Left lung (tissue), 10 donors: ENCODE measurements around the gene TRIM17. TPM values are rescaled to one million over a fixed set of nuclear protein-coding genes. Genes with fewer than 3 reads are reported as not detected.

Experiments
- ATAC-seq: fragments of 200-7000 bp; cut with Tn5 transposase; one replicate; pipeline ENCODE4 v1.9.1; 2020; ENCODE audit warnings: moderate library complexity
- DNase-seq, 4 donors: peaks; one replicate each; pipeline ENCODE4 v3.0.0-alpha.2; 2013 to 2020
- H3K27ac ChIP-seq, 2 donors: fragments of 200-600 bp; sonication (generic) in 1 of 2; one replicate each; pipeline versions ENCODE4 v1.5.0 to v1.8.0; 2020 to 2021
- H3K27me3 ChIP-seq, 2 donors: fragments of 200-600 bp; sonication (generic) in 1 of 2; one replicate each; pipeline versions ENCODE4 v1.5.0 to v1.8.0; 2020 to 2021
- H3K36me3 ChIP-seq, 2 donors: fragments of 200-600 bp; sonication (generic) in 1 of 2; one replicate each; pipeline versions ENCODE4 v1.5.0 to v1.8.0; 2020 to 2021
- H3K4me1 ChIP-seq, 2 donors: fragments of 200-600 bp; one replicate each; pipeline ENCODE4 v1.8.0; 2021
- H3K4me3 ChIP-seq, 2 donors: fragments of 200-600 bp; sonication (generic) in 1 of 2; one replicate each; pipeline versions ENCODE4 v1.5.0 to v1.8.0; 2020 to 2021; ENCODE audit warnings: mild to moderate bottlenecking in 1 of 2
- H3K9me3 ChIP-seq, 2 donors: fragments of 200-600 bp; sonication (generic) in 1 of 2; one replicate each; pipeline versions ENCODE4 v1.5.0 to v1.8.0; 2020 to 2021
- CTCF ChIP-seq, 2 donors: fragments of 200-600 bp; sonication (generic) in 1 of 2; IDR thresholded peaks; one replicate each; pipeline versions ENCODE4 v1.5.0 to v1.8.0; 2021; ENCODE audit warnings: antibody characterized with exemption in 2 of 2
- intact Hi-C, 2 donors: fragments of 100-400 bp; cut with DNase I; formaldehyde crosslinking; loops; one replicate each; pipeline versions ENCODE4 v1.11.2 to v1.14.2; 2022
- polyA plus RNA-seq, 6 donors: library from polyadenylated mRNA; unstranded; fragments of 120-200 nt; gene quantifications; one replicate each; pipeline ENCODE4 v1.2.1, GENCODE V29; 2013; ENCODE audit not compliant: insufficient read length in 6 of 6
- total RNA-seq, 2 donors: library from RNA; stranded (reverse); fragmentation: NEBNext Ultra II Directional; extraction: Animal tissue kit (Norgen Biotek cat#: 25700); gene quantifications; one replicate each; pipeline ENCODE4 v1.2.1, GENCODE V29; 2021
- donor health status: DM: no; HTN: yes; CAD: no.
- donor health status: DM: no; HTN: no; CAD: no.

The TRIM17 gene
- total and polyA plus RNA-seq, 8 donors, result 1.3 to 4.0 (median 3.3) TPM

- peaks cover 4 to 39% of the 10 kb centered on the region in 2 donors for H3K4me1 ChIP-seq
- peak overlapping the region in 1 of 2 donors; percentile 75 for H3K27ac ChIP-seq
- intact Hi-C loops, result no loop called here
- H3K4me3 ChIP-seq, result peak overlapping the region; percentile 24 to 39
- no peaks in the 10 kb centered on the region for H3K9me3 ChIP-seq
- ATAC-seq, result peak; percentile 34
- peak in 1 of 4 donors; percentile 43 for DNase-seq
- H3K36me3 ChIP-seq, result no peaks in the 10 kb centered on the region
- H3K27me3 ChIP-seq, result peaks cover 43 to 97% of the 10 kb centered on the region in 2 donors
- peak; percentile 37 to 68 for TF ChIP-seq CTCF (IDR thresholded peaks at IDR 0.05)
Measured at GRCh38 chr1:228459091-228459993, 42.7 kb upstream of the TRIM17 start.

GRCh38 chr1:228457396-228458176 lies 40.9 kb upstream of the TRIM17 start:
- ATAC-seq (peak; percentile 94), DNase-seq (peak; percentile 82 to 96 (median 88))
- no peaks in the 10 kb centered on the region for H3K36me3 ChIP-seq
- H3K27ac ChIP-seq, result peak overlapping the region; percentile 75 to 85
- peaks cover 27 to 80% of the 10 kb centered on the region in 2 donors for H3K27me3 ChIP-seq
- peak overlapping the region; percentile 36 to 39 for H3K4me3 ChIP-seq
- H3K4me1 ChIP-seq, result peaks cover 0 to 32% of the 10 kb centered on the region in 2 donors
- TF ChIP-seq CTCF (IDR thresholded peaks at IDR 0.05), result no peak
- intact Hi-C loops, result no loop called here
- no peaks in the 10 kb centered on the region for H3K9me3 ChIP-seq

GRCh38 chr1:228457017-228457395 lies 40.3 kb upstream of the TRIM17 start:
- no peaks in the 10 kb centered on the region for H3K36me3 ChIP-seq
- ATAC-seq (peak; percentile 6), DNase-seq (no peak)
- peaks cover 26 to 74% of the 10 kb centered on the region in 2 donors for H3K27me3 ChIP-seq
- H3K27ac ChIP-seq, result peak overlapping the region; percentile 75 to 85
- H3K4me1 ChIP-seq, result peaks cover 0 to 35% of the 10 kb centered on the region in 2 donors
- intact Hi-C loops, result no loop called here
- H3K9me3 ChIP-seq, result no peaks in the 10 kb centered on the region
- peak overlapping the region; percentile 36 to 39 for H3K4me3 ChIP-seq
- no peak for TF ChIP-seq CTCF (IDR thresholded peaks at IDR 0.05)

GRCh38 chr1:228456252-228457016 lies 39.8 kb upstream of the TRIM17 start:
- peaks cover 0 to 35% of the 10 kb centered on the region in 2 donors for H3K4me1 ChIP-seq
- peaks cover 23 to 68% of the 10 kb centered on the region in 2 donors for H3K27me3 ChIP-seq
- H3K9me3 ChIP-seq, result no peaks in the 10 kb centered on the region
- intact Hi-C loops, result no loop called here
- H3K36me3 ChIP-seq, result no peaks in the 10 kb centered on the region
- DNase-seq (no peak), ATAC-seq (no peak)
- H3K4me3 ChIP-seq, result peak overlapping the region in 1 of 2 donors; percentile 39
- no peak for TF ChIP-seq CTCF (IDR thresholded peaks at IDR 0.05)
- H3K27ac ChIP-seq, result peak overlapping the region in 1 of 2 donors; percentile 75
